Measurements from ENCODE around the gene SIGLECL1. TPM values are rescaled to one million over a fixed set of nuclear protein-coding genes. Genes with fewer than 3 reads are reported as not detected.

Gene SIGLECL1
- total RNA-seq, 1 experiment from 2014 or later = not detected

- TF ChIP-seq ZNF281 (CRISPR knock-in tag; IDR thresholded peaks at IDR 0.05) = no peak
- no peak for TF ChIP-seq CDX4 (CRISPR knock-in tag; IDR thresholded peaks at IDR 0.05; ENCODE audit: borderline replicate concordance)
- no peak for TF ChIP-seq NFYB (CRISPR knock-in tag; conservative IDR thresholded peaks at IDR 0.05; ENCODE audit: low read depth)
- no peak for TF ChIP-seq GABPB1 (CRISPR knock-in tag; IDR thresholded peaks at IDR 0.05)
- TF ChIP-seq ZNF317 (CRISPR knock-in tag; IDR thresholded peaks at IDR 0.05; ENCODE audit: borderline replicate concordance, low read depth) = no peak
- no peak for TF ChIP-seq EMX1 (CRISPR knock-in tag; IDR thresholded peaks at IDR 0.05)
- no peak for TF ChIP-seq HMGXB4 (CRISPR knock-in tag; IDR thresholded peaks at IDR 0.05)
These were observed 45.6 kb downstream of the SIGLECL1 start (continued) for GRCh38 chr19:51296336-51297093.

GRCh38 chr19:51297406-51297805 is 46.5 kb downstream of the SIGLECL1 start:
- Mint-ChIP-seq H3K4me1 (peaks cover 50% of the 10 kb centered on the region), H3K36me3 (no peaks in the 10 kb centered on the region), H3K9me3 (no peaks in the 10 kb centered on the region), H3K4me3 (no peak overlapping the region), H3K27ac (no peak overlapping the region), H3K27me3 (ENCODE audit: low read depth) (peaks cover 5% of the 10 kb centered on the region; the same call in 1 of the 2 replicates)
- no peak for ATAC-seq
- ChIA-PET POLR2A (no interaction called here), CTCF (interaction anchor here (1.0 to 1.7 kb wide), 4 partner anchors 110 to 360 kb away, joined by 3 to 5 read pairs (median 3); no protein-coding TSS in a partner anchor)
- no peak for DNase-seq (ENCODE audit: low spot score)
- no peak for TF ChIP-seq HMGA2 (CRISPR knock-in tag; IDR thresholded peaks at IDR 0.05)
- no peak for TF ChIP-seq ZSCAN18 (CRISPR knock-in tag; IDR thresholded peaks at IDR 0.05)
- TF ChIP-seq AR (CRISPR knock-in tag; IDR thresholded peaks at IDR 0.05) = no peak
- no peak for TF ChIP-seq NFATC4 (CRISPR knock-in tag; IDR thresholded peaks at IDR 0.05)
- no peak for TF ChIP-seq ZNF396 (CRISPR knock-in tag; IDR thresholded peaks at IDR 0.05; ENCODE audit: borderline replicate concordance)
- no peak for TF ChIP-seq PRDM15 (CRISPR knock-in tag; IDR thresholded peaks at IDR 0.05)
- TF ChIP-seq SP1 (CRISPR knock-in tag; conservative IDR thresholded peaks at IDR 0.05) = no peak
- TF ChIP-seq RORB (CRISPR knock-in tag; IDR thresholded peaks at IDR 0.05) = no peak
- TF ChIP-seq CTCF (IDR thresholded peaks at IDR 0.05) = no peak
- no peak for TF ChIP-seq ZNF138 (CRISPR knock-in tag; conservative IDR thresholded peaks at IDR 0.05)
- no peak for TF ChIP-seq E2F5 (CRISPR knock-in tag; IDR thresholded peaks at IDR 0.05)
- no peak for TF ChIP-seq TEAD4 (CRISPR knock-in tag; IDR thresholded peaks at IDR 0.05)
- no peak for TF ChIP-seq PRRX2 (CRISPR knock-in tag; IDR thresholded peaks at IDR 0.05)

All from WTC11 (cell line).